NCI-H146 (cell line): ENCODE measurements around the gene PPT1.

ENCODE experiments used
- DNase-seq: peaks from one replicate; lab custom pipeline; 2025; lab: John Stamatoyannopoulos, UW

Gene PPT1

GRCh38 chr1:40030528-40031135 lies 66.4 kb downstream of the PPT1 start:
- DNase-seq, result no peak

GRCh38 chr1:40029608-40030007 lies 67.4 kb downstream of the PPT1 start:
- no peak for DNase-seq

- DNase-seq, result no peak
Measured at GRCh38 chr1:40027647-40028046, 69.4 kb downstream of the PPT1 start.

- DNase-seq, result no peak
Measured at GRCh38 chr1:40024671-40025070, 72.4 kb downstream of the PPT1 start.

GRCh38 chr1:40023379-40023944 lies 73.6 kb downstream of the PPT1 start:
- DNase-seq, result no peak
